ENCODE results near the gene ARHGEF10L. TPM values are rescaled to one million over a fixed set of nuclear protein-coding genes. Genes with fewer than 3 reads are reported as not detected.

The ARHGEF10L gene
- total RNA-seq, 1 experiment from 2014 or later = 11.2 TPM

- Histone ChIP-seq H2AFZ (ENCODE audit: low read length) (no peak overlapping the region), H3K4me1 (ENCODE audit: insufficient read depth, low read length) (no peaks in the 10 kb centered on the region), H3K9me3 (ENCODE audit: low read length) (no peaks in the 10 kb centered on the region), H3K36me3 (ENCODE audit: low read depth, low read length) (no peaks in the 10 kb centered on the region), H3K27ac (ENCODE audit: low read length) (no peak overlapping the region), H3K9me2 (replicated peaks; ENCODE audit: low read length) (no peaks in the 10 kb centered on the region), H3F3A (ENCODE audit: low read length, unreplicated experiment) (no peaks in the 10 kb centered on the region), H3K9ac (ENCODE audit: low read length) (no peak overlapping the region), H3K4me2 (ENCODE audit: low read length) (no peak overlapping the region), H3K27me3 (ENCODE audit: low read length) (no peaks in the 10 kb centered on the region), H3K4me3 (ENCODE audit: low read length) (no peak overlapping the region), H4K20me1 (ENCODE audit: low read length) (no peaks in the 10 kb centered on the region), H3K79me2 (ENCODE audit: low read length) (no peaks in the 10 kb centered on the region)
- ChIA-PET POLR2A (ENCODE audit: unreplicated experiment) (no interaction called here), CTCF (no interaction called here)
- ATAC-seq (no peak), DNase-seq (no peak)
- intact Hi-C loops (cut with micrococcal nuclease) = no loop called here
- TF ChIP-seq, protein P1, sequence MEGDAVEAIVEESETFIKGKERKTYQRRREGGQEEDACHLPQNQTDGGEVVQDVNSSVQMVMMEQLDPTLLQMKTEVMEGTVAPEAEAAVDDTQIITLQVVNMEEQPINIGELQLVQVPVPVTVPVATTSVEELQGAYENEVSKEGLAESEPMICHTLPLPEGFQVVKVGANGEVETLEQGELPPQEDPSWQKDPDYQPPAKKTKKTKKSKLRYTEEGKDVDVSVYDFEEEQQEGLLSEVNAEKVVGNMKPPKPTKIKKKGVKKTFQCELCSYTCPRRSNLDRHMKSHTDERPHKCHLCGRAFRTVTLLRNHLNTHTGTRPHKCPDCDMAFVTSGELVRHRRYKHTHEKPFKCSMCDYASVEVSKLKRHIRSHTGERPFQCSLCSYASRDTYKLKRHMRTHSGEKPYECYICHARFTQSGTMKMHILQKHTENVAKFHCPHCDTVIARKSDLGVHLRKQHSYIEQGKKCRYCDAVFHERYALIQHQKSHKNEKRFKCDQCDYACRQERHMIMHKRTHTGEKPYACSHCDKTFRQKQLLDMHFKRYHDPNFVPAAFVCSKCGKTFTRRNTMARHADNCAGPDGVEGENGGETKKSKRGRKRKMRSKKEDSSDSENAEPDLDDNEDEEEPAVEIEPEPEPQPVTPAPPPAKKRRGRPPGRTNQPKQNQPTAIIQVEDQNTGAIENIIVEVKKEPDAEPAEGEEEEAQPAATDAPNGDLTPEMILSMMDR (conservative IDR thresholded peaks at IDR 0.05; ENCODE audit: low read depth, low read length) = no peak
- no peak for TF ChIP-seq EZH2phosphoT487 (IDR thresholded peaks at IDR 0.05; ENCODE audit: borderline replicate concordance, low read length)
- no peak for TF ChIP-seq EZH2 (IDR thresholded peaks at IDR 0.05; ENCODE audit: low read length, unreplicated experiment)
- BruUV-seq (replicated peaks) = no TSS peak
Measured at GRCh38 chr1:17711941-17712340, 172.4 kb downstream of the ARHGEF10L start.

DNA sequence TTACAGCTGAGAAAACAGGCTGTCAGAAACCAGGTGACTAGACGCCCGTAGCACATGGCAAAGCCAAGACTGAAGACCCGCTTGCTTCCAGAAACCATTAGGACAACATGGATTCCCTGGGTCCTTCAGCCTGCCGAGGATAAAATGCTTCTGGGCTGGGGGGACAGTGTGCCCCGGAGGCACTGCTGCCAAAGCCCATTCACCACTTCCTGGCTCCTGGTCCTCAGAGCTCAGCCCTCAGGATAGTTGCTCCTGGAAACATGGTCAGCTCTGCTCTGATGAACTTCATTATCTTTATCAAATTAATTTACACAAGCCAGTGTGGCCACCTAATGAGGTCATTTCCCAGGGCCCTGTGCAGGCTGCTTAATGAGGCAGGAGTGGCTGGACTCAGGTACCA, 174.5 kb downstream of the ARHGEF10L start:
- no peak overlapping the region for H2AFZ ChIP-seq (ENCODE audit: low read length)
- H3K9me2 ChIP-seq (replicated peaks; ENCODE audit: low read length) = no peaks in the 10 kb centered on the region
- no peaks in the 10 kb centered on the region for H3F3A ChIP-seq (ENCODE audit: low read length, unreplicated experiment)
- intact Hi-C loops (cut with micrococcal nuclease) = no loop called here
- H3K4me1 ChIP-seq (ENCODE audit: insufficient read depth, low read length) = no peaks in the 10 kb centered on the region
- H3K27me3 ChIP-seq (ENCODE audit: low read length) = no peaks in the 10 kb centered on the region
- no peak overlapping the region for H3K27ac ChIP-seq (ENCODE audit: low read length)
- CTCF ChIA-PET = no interaction called here
- POLR2A ChIA-PET (ENCODE audit: unreplicated experiment) = no interaction called here
- H4K20me1 ChIP-seq (ENCODE audit: low read length) = no peaks in the 10 kb centered on the region
- TF ChIP-seq EZH2 (IDR thresholded peaks at IDR 0.05; ENCODE audit: low read length, unreplicated experiment) (no peak), EZH2phosphoT487 (IDR thresholded peaks at IDR 0.05; ENCODE audit: borderline replicate concordance, low read length) (no peak)
- TF ChIP-seq, protein P1 (conservative IDR thresholded peaks at IDR 0.05; ENCODE audit: low read depth, low read length) = no peak
- no peak overlapping the region for H3K4me2 ChIP-seq (ENCODE audit: low read length)
- DNase-seq = no peak
- no peaks in the 10 kb centered on the region for H3K79me2 ChIP-seq (ENCODE audit: low read length)
- no TSS peak for BruUV-seq (replicated peaks)
- no peak for ATAC-seq
- no peak overlapping the region for H3K9ac ChIP-seq (ENCODE audit: low read length)
- H3K9me3 ChIP-seq (ENCODE audit: low read length) = no peaks in the 10 kb centered on the region
- no peak overlapping the region for H3K4me3 ChIP-seq (ENCODE audit: low read length)
- no peaks in the 10 kb centered on the region for H3K36me3 ChIP-seq (ENCODE audit: low read depth, low read length)

DNA sequence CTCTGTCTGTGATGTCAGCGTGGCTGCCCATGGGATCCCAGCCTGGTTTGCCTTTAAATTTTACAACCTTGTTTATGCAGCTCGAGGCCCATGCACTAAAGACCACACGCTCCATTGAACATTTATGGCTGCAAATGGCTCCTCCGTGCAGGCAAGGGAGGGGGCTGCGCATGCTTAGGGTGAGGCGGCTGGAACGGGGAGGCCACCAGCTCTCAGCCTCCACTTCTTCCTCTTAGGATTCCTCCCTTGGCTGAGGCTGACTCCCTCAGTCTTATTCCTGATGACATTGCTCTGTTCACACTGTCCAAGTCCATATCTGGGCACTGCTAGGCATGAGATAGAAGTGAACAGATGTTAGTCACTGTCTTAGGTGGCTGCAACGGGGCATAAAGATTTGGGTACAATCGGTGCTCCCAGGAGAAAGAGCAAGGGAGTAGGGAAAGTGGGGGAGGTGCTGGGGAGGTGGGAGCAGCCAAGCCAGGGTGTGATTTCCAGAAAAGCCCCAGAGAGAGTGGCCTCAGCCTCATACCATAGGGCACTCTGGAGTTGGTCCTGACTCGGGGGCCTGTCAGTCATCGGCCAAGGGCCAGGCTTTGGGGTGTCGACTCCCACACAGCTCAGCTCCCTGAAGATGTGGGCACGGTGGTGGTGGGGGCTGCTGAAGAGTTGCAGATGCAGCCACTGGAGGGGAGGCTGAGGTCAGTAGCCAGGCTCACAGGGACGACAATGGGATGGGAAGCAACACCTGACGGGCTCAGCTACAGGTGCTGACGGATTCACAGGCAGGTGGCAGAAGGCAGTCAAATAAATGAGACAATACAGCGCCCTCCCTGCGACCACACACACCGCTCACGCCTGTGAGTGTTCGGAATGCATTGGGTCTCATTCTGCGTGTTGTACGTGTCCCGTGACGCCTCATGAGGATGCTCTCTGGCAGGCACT, 178.4 kb downstream of the ARHGEF10L start:
- Histone ChIP-seq H3K27ac (ENCODE audit: low read length) (no peak overlapping the region), H3K36me3 (ENCODE audit: low read depth, low read length) (no peaks in the 10 kb centered on the region), H3F3A (ENCODE audit: low read length, unreplicated experiment) (no peaks in the 10 kb centered on the region), H2AFZ (ENCODE audit: low read length) (no peak overlapping the region), H3K4me3 (ENCODE audit: low read length) (no peak overlapping the region), H3K9me2 (replicated peaks; ENCODE audit: low read length) (no peaks in the 10 kb centered on the region), H3K79me2 (ENCODE audit: low read length) (no peaks in the 10 kb centered on the region), H3K4me2 (ENCODE audit: low read length) (no peak overlapping the region), H3K27me3 (ENCODE audit: low read length) (no peaks in the 10 kb centered on the region), H3K4me1 (ENCODE audit: insufficient read depth, low read length) (no peaks in the 10 kb centered on the region), H3K9ac (ENCODE audit: low read length) (no peak overlapping the region), H4K20me1 (ENCODE audit: low read length) (no peaks in the 10 kb centered on the region), H3K9me3 (ENCODE audit: low read length) (no peaks in the 10 kb centered on the region)
- TF ChIP-seq, protein P1 (conservative IDR thresholded peaks at IDR 0.05; ENCODE audit: low read depth, low read length) = no peak
- TF ChIP-seq EZH2 (IDR thresholded peaks at IDR 0.05; ENCODE audit: low read length, unreplicated experiment) = no peak
- TF ChIP-seq EZH2phosphoT487 (IDR thresholded peaks at IDR 0.05; ENCODE audit: borderline replicate concordance, low read length) = no peak
- ChIA-PET POLR2A (ENCODE audit: unreplicated experiment) (no interaction called here), CTCF (no interaction called here)
- no TSS peak for BruUV-seq (replicated peaks)
- intact Hi-C loops (cut with micrococcal nuclease) = no loop called here
- no peak for DNase-seq
- ATAC-seq = no peak

Data from PC-3 (cell line).